Ishikawa (cell line): ENCODE measurements around the gene TMEM119.

Source experiments
- CEBPB ChIP-seq: IDR thresholded peaks from 2 replicates; pipeline ENCODE4 v1.6.1; 2012
- CREB1 ChIP-seq: IDR thresholded peaks from 2 replicates; pipeline ENCODE4 v1.6.1; 2012; ENCODE audit warnings: low read depth
- EP300 ChIP-seq: IDR thresholded peaks from 2 replicates; pipeline ENCODE4 v1.6.1; 2012; ENCODE audit warnings: borderline replicate concordance
- MAX ChIP-seq: IDR thresholded peaks from 2 replicates; pipeline ENCODE4 v1.6.1; 2012
- YY1 ChIP-seq: IDR thresholded peaks from 2 replicates; pipeline ENCODE4 v1.6.1; 2012; ENCODE audit warnings: low read depth

GRCh38 chr12:108635997-108636808, 38.3 kb upstream of the TMEM119 start:
- TF ChIP-seq EP300, result no peak
- no peak for TF ChIP-seq MAX
- TF ChIP-seq CEBPB, result no peak
- no peak for TF ChIP-seq YY1
- no peak for TF ChIP-seq CREB1
